K562 (cell line): ENCODE measurements around the gene ABCG1. TPM values are rescaled to one million over a fixed set of nuclear protein-coding genes. Genes with fewer than 3 reads are reported as not detected.

Source experiments
- ATAC-seq: fragments of 200-7000 bp; cut with Tn5 transposase; 3 replicates; pipeline ENCODE4 v1.9.1; 2020; ENCODE audit warnings: moderate library complexity
- BruUV-seq: library from RNA; stranded (reverse); fragments of 400-500 nt; replicated peaks from 2 replicates; lab custom pipeline; 2021; lab: Mats Ljungman, UMichigan
- CTCF ChIA-PET: fragments of 300-600 bp; formaldehyde crosslinking; extraction: SDS; loops from one replicate; lab custom pipeline; 2021; ENCODE audit warnings: low intra/inter-chr PET ratio; lab: Yijun Ruan, JAX
- POLR2A ChIA-PET: fragments of 300-600, 350-650 bp; sonication (Branson Sonifier 250); formaldehyde crosslinking; extraction: SDS; loops from one replicate; lab custom pipeline; 2021; ENCODE audit warnings: antibody characterized with exemption, inconsistent platforms; lab: Yijun Ruan, JAX
- DNase-seq, 4 experiments: peaks; one replicate each; pipeline versions ENCODE4 v3.0.0 to v3.0.0-alpha.2; 2011 to 2018; ENCODE audit warnings: low spot score in 3 of 4, mixed read lengths in 3 of 4; ENCODE audit errors: extremely low read depth in 1 of 4
- FAIRE-seq: peaks from 2 replicates; lab custom pipeline; 2011; peaks lifted over from hg19 to GRCh38; lab: Jason Lieb, UNC
- H2AFZ ChIP-seq: 2 replicates; pipeline ENCODE4 v1.6.0; 2011; ENCODE audit warnings: low read depth, low read length, control low read depth, inconsistent platforms
- H3K27ac ChIP-seq: fragments of 200-600 bp; 3 replicates; pipeline ENCODE4 v1.8.0; 2011; ENCODE audit warnings: low read depth, mild to moderate bottlenecking, control low read depth, inconsistent platforms, low read length, moderate library complexity, mixed read lengths; ENCODE audit errors: extremely low read depth
- H3K27me3 ChIP-seq, 2 experiments: fragments of 300-600 bp in 1 of 2; 2 replicates in 1 of 2; 3 replicates in 1 of 2; pipeline versions ENCODE4 v1.6.0 to v1.8.0; 2011; ENCODE audit warnings: inconsistent platforms in 2 of 2, low read length in 2 of 2, mild to moderate bottlenecking in 1 of 2, mixed read lengths in 1 of 2, moderate library complexity in 1 of 2; ENCODE audit not compliant: control insufficient read depth in 2 of 2, insufficient read depth in 2 of 2
- H3K36me3 ChIP-seq: fragments of 300-600 bp; 3 replicates; pipeline ENCODE4 v1.8.0; 2011; ENCODE audit warnings: mild to moderate bottlenecking, low read length, inconsistent platforms; ENCODE audit not compliant: control insufficient read depth, insufficient read depth
- H3K4me1 ChIP-seq, 2 experiments: fragments of 200-600 bp in 1 of 2; replicated peaks in 1 of 2; 2 replicates in 1 of 2; 3 replicates in 1 of 2; pipeline versions ENCODE4 v1.5.1 to v1.8.0; 2011; ENCODE audit warnings: inconsistent platforms in 2 of 2, low read length in 2 of 2, mild to moderate bottlenecking in 1 of 2, mixed read lengths in 1 of 2, moderate library complexity in 1 of 2; ENCODE audit not compliant: control insufficient read depth in 2 of 2, insufficient read depth in 2 of 2
- H3K4me2 ChIP-seq: 2 replicates; pipeline ENCODE4 v1.6.1; 2011; ENCODE audit warnings: low read length, control low read depth, inconsistent platforms, mixed read lengths; ENCODE audit not compliant: insufficient read depth
- H3K4me3 ChIP-seq: fragments of 200-600 bp; sonication (generic), shearing (Covaris generic); 2 replicates; pipeline ENCODE4 v1.5.1; 2016; ENCODE audit warnings: control low read depth, inconsistent platforms
- H3K79me2 ChIP-seq: fragments of 200-600 bp; 3 replicates; pipeline ENCODE4 v1.8.0; 2011; ENCODE audit warnings: low read length, inconsistent platforms; ENCODE audit not compliant: control insufficient read depth, insufficient read depth
- H3K9ac ChIP-seq, 2 experiments: 2 replicates each; pipeline versions ENCODE4 v1.6.0 to v1.6.1; 2011; ENCODE audit warnings: low read depth in 2 of 2, low read length in 2 of 2, control low read depth in 1 of 2, inconsistent platforms in 1 of 2, mild to moderate bottlenecking in 1 of 2, mixed read lengths in 1 of 2; ENCODE audit not compliant: insufficient read depth in 1 of 2
- H3K9me1 ChIP-seq: one replicate; pipeline ENCODE4 v1.6.0; 2011; ENCODE audit warnings: inconsistent platforms, mild to moderate bottlenecking, low read length, moderate library complexity; ENCODE audit not compliant: control insufficient read depth, insufficient read depth
- H3K9me3 ChIP-seq: replicated peaks from 2 replicates; pipeline ENCODE4 v1.5.1; 2011; ENCODE audit warnings: low read depth, low read length, inconsistent platforms; ENCODE audit not compliant: control insufficient read depth, insufficient read depth
- H4K20me1 ChIP-seq: replicated peaks from 2 replicates; pipeline ENCODE4 v1.6.1; 2011; ENCODE audit warnings: low read length, inconsistent platforms, mixed read lengths; ENCODE audit not compliant: control insufficient read depth, insufficient read depth
- CHD2 ChIP-seq: IDR thresholded peaks from 2 replicates; pipeline ENCODE4 v1.6.1; 2011; ENCODE audit warnings: low read depth, low read length
- DACH1 ChIP-seq: fragments of 450-650 bp; IDR thresholded peaks from 2 replicates; pipeline ENCODE4 v1.6.1; 2018; ENCODE audit not compliant: partially characterized antibody
- HCFC1 ChIP-seq: IDR thresholded peaks from 2 replicates; pipeline ENCODE4 v1.6.1; 2012; ENCODE audit warnings: low read depth, low read length, improper control_type of control experiment
- SMARCE1 ChIP-seq: fragments of 450-650 bp; IDR thresholded peaks from 2 replicates; pipeline ENCODE4 v1.7.1; 2016; ENCODE audit warnings: mild to moderate bottlenecking
- XRCC3 ChIP-seq: fragments of 450-650 bp; IDR thresholded peaks from 2 replicates; pipeline ENCODE4 v1.6.1; 2017; ENCODE audit warnings: mild to moderate bottlenecking, moderate library complexity
- ZNF57 ChIP-seq: fragments of 450-650 bp; formaldehyde crosslinking; IDR thresholded peaks from 2 replicates; pipeline ENCODE4 v1.4.0; 2020; ENCODE audit warnings: mild to moderate bottlenecking, moderate library complexity
- ZNF584 ChIP-seq: fragments of 200-800 bp; sonication (Bioruptor generic); IDR thresholded peaks from 2 replicates; pipeline ENCODE4 v1.6.1; 2016; ENCODE audit warnings: low read depth, mild to moderate bottlenecking, missing genetic modification characterization, missing compliant biosample characterization
- WGBS: fragments of 100-300 bp; shearing (Covaris generic); methylation state at CpG from one replicate; pipeline ENCODE4 v1.1.6; 2016; ENCODE audit warnings: low coverage, mixed read lengths; ENCODE audit not compliant: insufficient coverage; ENCODE audit errors: missing lambda C conversion rate; 5-methylcytosine and 5-hydroxymethylcytosine counted together
- in situ Hi-C: fragments of 300-500 bp; cut with MboI; formaldehyde crosslinking; loops from 4 replicates; pipeline ENCODE4 v1.15.0; 2018; ENCODE audit warnings: inconsistent platforms, mixed read lengths
- intact Hi-C: fragments of 100-400 bp; cut with micrococcal nuclease; formaldehyde crosslinking; loops from 2 replicates; pipeline ENCODE4 v1.14.2; 2022
- polyA plus RNA-seq, 8 experiments: library from polyadenylated mRNA; depleted of rRNA in 4 of 8; stranded (reverse) in 5 of 8; unstranded in 3 of 8; fragments of >200 nt; fragmentation: Nextera tagmentation in 2 of 8; fragmentation: Illumina TruSeq in 1 of 8; extraction: Ambion mirVana in 2 of 8; extraction: Trizol in 1 of 8; gene quantifications; 2 replicates each; pipeline versions ENCODE4 v1.2.1 to v1.2.3, GENCODE V29; 2011 to 2014; ENCODE audit warnings: inconsistent platforms in 1 of 8, missing spikeins in 1 of 8
- total RNA-seq, 7 experiments: library from RNA; depleted of rRNA in 6 of 7; stranded (reverse); fragments of >200 nt in 6 of 7; fragmentation: Illumina TruSeq in 2 of 7; extraction: Trizol in 2 of 7; gene quantifications; 2 replicates each; pipeline versions ENCODE4 v1.2.1 to v1.2.3, GENCODE V29; 2011 to 2021; ENCODE audit warnings: low replicate concordance in 1 of 7
- TF ChIP-seq, protein P1 (sequence below): fragments of 250-450 bp; sonication (Bioruptor Pico); IDR thresholded peaks from 2 replicates; pipeline ENCODE4 v1.4.0; 2020; ENCODE audit warnings: mild to moderate bottlenecking
- TF ChIP-seq, protein P2 (sequence below): IDR thresholded peaks from 2 replicates; pipeline ENCODE4 v1.6.1; 2012; ENCODE audit warnings: low read depth, low read length, improper control_type of control experiment, borderline replicate concordance

Gene ABCG1
- total and polyA plus RNA-seq, 9 of the 15 experiments (the other 6 are each of a cell fraction or from before 2014, with no cell fraction given): 0.04 to 0.09 TPM; not detected in 7

DNA sequence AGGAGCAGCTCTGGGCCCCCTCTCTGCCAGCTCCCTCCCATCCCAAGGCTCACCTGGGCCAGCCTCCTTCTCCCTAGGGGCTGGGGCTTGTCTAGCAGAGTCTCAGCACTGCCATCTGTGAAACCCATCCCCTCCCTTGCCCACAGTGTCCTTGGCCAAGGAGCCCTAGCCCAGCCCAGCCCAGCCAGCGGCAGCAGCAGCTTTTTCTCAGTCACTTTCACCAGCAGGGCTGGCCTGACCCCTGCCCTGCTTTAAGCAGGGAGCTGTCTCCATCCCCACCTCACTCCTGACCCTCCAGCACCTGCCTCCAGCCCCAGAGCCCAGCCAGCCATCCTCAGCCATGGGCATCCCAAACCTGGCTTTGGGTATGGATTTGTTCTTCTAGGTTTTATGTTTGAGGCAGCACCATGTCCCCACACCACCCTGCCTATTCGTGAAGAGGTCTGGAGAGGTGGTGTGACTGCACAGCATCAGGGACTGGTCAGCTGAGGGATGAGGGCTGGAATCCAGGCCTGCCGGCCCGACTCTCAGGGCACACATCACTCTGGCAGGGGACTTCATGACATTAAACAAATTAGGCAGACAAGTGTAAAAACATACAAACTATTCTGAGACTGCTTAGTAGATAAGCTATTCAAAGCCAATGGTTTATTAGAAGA is 36.1 kb upstream of the ABCG1 start:
- H3K79me2 ChIP-seq: no peaks in the 10 kb centered on the region
- H3K36me3 ChIP-seq: no peaks in the 10 kb centered on the region
- FAIRE-seq (no peak), DNase-seq (no peak), ATAC-seq (no peak)
- no peaks in the 10 kb centered on the region for H4K20me1 ChIP-seq
- no peaks in the 10 kb centered on the region for H3K4me1 ChIP-seq
- WGBS: 3% methylated on average over 4 of the region's 4 CpGs
- H3K9me3 ChIP-seq: no peaks in the 10 kb centered on the region
- no peak overlapping the region for H3K27ac ChIP-seq
- no peak overlapping the region for H2AFZ ChIP-seq
- H3K27me3 ChIP-seq: peaks cover 2 to 9% of the 10 kb centered on the region in 2 experiments; a peak in 3 of 5 replicates
- BruUV-seq: no TSS peak
- in situ Hi-C loops (no loop called here), intact Hi-C loops (no loop called here)
- ChIA-PET POLR2A (interaction anchor here (0.6 to 1.0 kb wide), 2 partner anchors 47 to 64 kb away, joined by 3 read pairs; no protein-coding TSS in a partner anchor), CTCF (no interaction called here)
- no peaks in the 10 kb centered on the region for H3K9me1 ChIP-seq
- no peak overlapping the region; a peak in 1 of 4 replicates for H3K9ac ChIP-seq
- no peak overlapping the region for H3K4me2 ChIP-seq
- TF ChIP-seq DACH1: no peak
- TF ChIP-seq, protein P1, sequence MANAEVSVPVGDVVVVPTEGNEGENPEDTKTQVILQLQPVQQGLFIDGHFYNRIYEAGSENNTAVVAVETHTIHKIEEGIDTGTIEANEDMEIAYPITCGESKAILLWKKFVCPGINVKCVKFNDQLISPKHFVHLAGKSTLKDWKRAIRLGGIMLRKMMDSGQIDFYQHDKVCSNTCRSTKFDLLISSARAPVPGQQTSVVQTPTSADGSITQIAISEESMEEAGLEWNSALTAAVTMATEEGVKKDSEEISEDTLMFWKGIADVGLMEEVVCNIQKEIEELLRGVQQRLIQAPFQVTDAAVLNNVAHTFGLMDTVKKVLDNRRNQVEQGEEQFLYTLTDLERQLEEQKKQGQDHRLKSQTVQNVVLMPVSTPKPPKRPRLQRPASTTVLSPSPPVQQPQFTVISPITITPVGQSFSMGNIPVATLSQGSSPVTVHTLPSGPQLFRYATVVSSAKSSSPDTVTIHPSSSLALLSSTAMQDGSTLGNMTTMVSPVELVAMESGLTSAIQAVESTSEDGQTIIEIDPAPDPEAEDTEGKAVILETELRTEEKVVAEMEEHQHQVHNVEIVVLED: no peak
- TF ChIP-seq SMARCE1: no peak
- TF ChIP-seq, protein P2, sequence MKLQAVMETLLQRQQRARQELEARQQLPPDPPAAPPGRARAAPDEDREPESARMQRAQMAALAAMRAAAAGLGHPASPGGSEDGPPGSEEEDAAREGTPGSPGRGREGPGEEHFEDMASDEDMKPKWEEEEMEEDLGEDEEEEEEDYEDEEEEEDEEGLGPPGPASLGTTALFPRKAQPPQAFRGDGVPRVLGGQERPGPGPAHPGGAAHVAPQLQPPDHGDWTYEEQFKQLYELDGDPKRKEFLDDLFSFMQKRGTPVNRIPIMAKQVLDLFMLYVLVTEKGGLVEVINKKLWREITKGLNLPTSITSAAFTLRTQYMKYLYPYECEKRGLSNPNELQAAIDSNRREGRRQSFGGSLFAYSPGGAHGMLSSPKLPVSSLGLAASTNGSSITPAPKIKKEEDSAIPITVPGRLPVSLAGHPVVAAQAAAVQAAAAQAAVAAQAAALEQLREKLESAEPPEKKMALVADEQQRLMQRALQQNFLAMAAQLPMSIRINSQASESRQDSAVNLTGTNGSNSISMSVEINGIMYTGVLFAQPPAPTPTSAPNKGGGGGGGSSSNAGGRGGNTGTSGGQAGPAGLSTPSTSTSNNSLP: no peak
- TF ChIP-seq ZNF57 (CRISPR knock-in tag): no peak
- no peak for TF ChIP-seq ZNF584 (CRISPR knock-in tag)
- TF ChIP-seq XRCC3: no peak
- TF ChIP-seq CHD2: no peak
- no peak for TF ChIP-seq HCFC1
- H3K4me3 ChIP-seq: no peak overlapping the region
